A549 (cell line): Measurements from ENCODE around the gene MPPED2. TPM values are rescaled to one million over a fixed set of nuclear protein-coding genes. Genes with fewer than 3 reads are reported as not detected.

Experiments
- ATAC-seq, 2 experiments: fragments of 200-7000 bp in 1 of 2; fragments of >200 bp in 1 of 2; cut with Nextera tagmentation in 1 of 2; cut with Tn5 transposase in 1 of 2; 3 replicates each; pipeline versions ENCODE4 v1.8.0 to v1.9.1; 2018 to 2020; ENCODE audit warnings: mild to moderate bottlenecking in 1 of 2, moderate library complexity in 1 of 2
- CTCF ChIA-PET: fragments of 300-600 bp; sonication (Branson Sonifier 250); formaldehyde crosslinking; extraction: SDS; loops from one replicate; lab custom pipeline; 2021; ENCODE audit warnings: antibody characterized with exemption, inconsistent platforms; lab: Yijun Ruan, JAX
- POLR2A ChIA-PET: fragments of 350-600 bp; formaldehyde crosslinking; extraction: SDS; loops from one replicate; lab custom pipeline; 2021; ENCODE audit warnings: antibody characterized with exemption, inconsistent platforms; lab: Yijun Ruan, JAX
- DNase-seq, 2 experiments: peaks; one replicate each; pipeline versions ENCODE4 v3.0.0 to v3.0.0-alpha.2; 2011 to 2016; ENCODE audit warnings: low read depth in 1 of 2, low spot score in 1 of 2
- FAIRE-seq: peaks from 2 replicates; lab custom pipeline; 2011; peaks lifted over from hg19 to GRCh38; lab: Jason Lieb, UNC
- H3K27ac ChIP-seq, 2 experiments: fragments of >200 bp; sonication (Bioruptor Twin); formaldehyde crosslinking; 3 replicates each; pipeline ENCODE4 v1.5.1; 2016 to 2017
- H3K4me1 ChIP-seq: fragments of >200 bp; sonication (Bioruptor Twin); formaldehyde crosslinking; 3 replicates; pipeline ENCODE4 v1.6.1; 2016
- H3K4me2 ChIP-seq: fragments of >200 bp; sonication (Bioruptor Twin); formaldehyde crosslinking; 3 replicates; pipeline ENCODE4 v1.6.1; 2016
- H3K4me3 ChIP-seq: fragments of >200 bp; sonication (Bioruptor Twin); formaldehyde crosslinking; 3 replicates; pipeline ENCODE4 v1.5.1; 2016
- H3K9me3 ChIP-seq: fragments of >200 bp; sonication (Bioruptor Twin); formaldehyde crosslinking; 3 replicates; pipeline ENCODE4 v1.6.1; 2016
- BHLHE40 ChIP-seq: IDR thresholded peaks from 2 replicates; pipeline ENCODE4 v1.6.1; 2012; ENCODE audit warnings: low read depth, low read length, inconsistent platforms
- CBX2 ChIP-seq: fragments of 200-600 bp; sonication (generic); IDR thresholded peaks from 2 replicates; pipeline ENCODE4 v1.6.1; 2016; ENCODE audit warnings: low read depth, mild to moderate bottlenecking, borderline replicate concordance
- CEBPB ChIP-seq, 2 experiments: fragments of >200 bp in 1 of 2; sonication (Bioruptor Twin) in 1 of 2; formaldehyde crosslinking in 1 of 2; IDR thresholded peaks; 2 replicates each; pipeline ENCODE4 v1.6.1; 2012 to 2016
- CHD2 ChIP-seq: fragments of 150-350 bp; IDR thresholded peaks from 2 replicates; pipeline ENCODE4 v1.6.1; 2014; ENCODE audit warnings: low read length; ENCODE audit not compliant: partially characterized antibody
- FOSL2 ChIP-seq, 2 experiments: fragments of 450-650 bp in 1 of 2; fragments of >200 bp in 1 of 2; sonication (Bioruptor Twin) in 1 of 2; formaldehyde crosslinking; IDR thresholded peaks; 2 replicates each; pipeline versions ENCODE4 v1.5.0 to v1.6.1; 2016 to 2020; ENCODE audit warnings: mild to moderate bottlenecking in 1 of 2, moderate library complexity in 1 of 2
- FOXS1 ChIP-seq: fragments of 250-450 bp; sonication (Bioruptor Pico); IDR thresholded peaks from 2 replicates; pipeline ENCODE4 v1.5.0; 2020; ENCODE audit warnings: mild to moderate bottlenecking, moderate library complexity
- HDAC2 ChIP-seq: fragments of 200-600 bp; sonication (generic); IDR thresholded peaks from 2 replicates; pipeline ENCODE4 v1.6.1; 2016
- HOXA7 ChIP-seq: fragments of 250-450 bp; sonication (Bioruptor Pico); IDR thresholded peaks from 2 replicates; pipeline ENCODE4 v1.5.0; 2020; ENCODE audit warnings: mild to moderate bottlenecking, moderate library complexity
- JUN ChIP-seq, 2 experiments: fragments of >200 bp; sonication (Bioruptor Twin); formaldehyde crosslinking; IDR thresholded peaks; 2 replicates in 1 of 2; 3 replicates in 1 of 2; pipeline ENCODE4 v1.6.1; 2016 to 2017
- MYC ChIP-seq: IDR thresholded peaks from 2 replicates; pipeline ENCODE4 v1.6.1; 2012; ENCODE audit warnings: mild to moderate bottlenecking, inconsistent platforms, low read length, improper control_type of control experiment, borderline replicate concordance
- NR3C1 ChIP-seq: fragments of >200 bp; sonication (Bioruptor Twin); formaldehyde crosslinking; IDR thresholded peaks from 3 replicates; pipeline ENCODE4 v1.6.1; 2017
- PHF8 ChIP-seq: fragments of 200-600 bp; sonication (generic); IDR thresholded peaks from 2 replicates; pipeline ENCODE4 v1.6.1; 2016; ENCODE audit warnings: low read depth, mild to moderate bottlenecking, antibody characterized with exemption, moderate library complexity, borderline replicate concordance
- RAD21 ChIP-seq, 2 experiments: fragments of >200 bp in 1 of 2; sonication (Bioruptor Twin) in 1 of 2; formaldehyde crosslinking in 1 of 2; IDR thresholded peaks in 1 of 2; conservative IDR thresholded peaks in 1 of 2; 2 replicates in 1 of 2; 3 replicates in 1 of 2; pipeline ENCODE4 v1.6.1; 2012 to 2018; ENCODE audit warnings: inconsistent platforms in 1 of 2
- RFX5 ChIP-seq: fragments of 450-650 bp; IDR thresholded peaks from 2 replicates; pipeline ENCODE4 v1.7.1; 2014; ENCODE audit warnings: antibody characterized with exemption, mild to moderate bottlenecking, moderate library complexity
- RNF2 ChIP-seq: fragments of 200-600 bp; sonication (generic); IDR thresholded peaks from 2 replicates; pipeline ENCODE4 v1.6.1; 2016; ENCODE audit warnings: low read depth, mild to moderate bottlenecking, antibody characterized with exemption, moderate library complexity, borderline replicate concordance
- SMC3 ChIP-seq: fragments of >200 bp; sonication (Bioruptor Twin); formaldehyde crosslinking; IDR thresholded peaks from 3 replicates; pipeline ENCODE4 v1.6.1; 2018; ENCODE audit warnings: inconsistent platforms
- ZFP36 ChIP-seq: fragments of 450-650 bp; IDR thresholded peaks from 2 replicates; pipeline ENCODE4 v1.6.1; 2014; ENCODE audit warnings: borderline replicate concordance; ENCODE audit not compliant: partially characterized antibody
- WGBS: methylation state at CpG from one replicate; pipeline ENCODE4 v1.1.6; 2017; ENCODE audit errors: missing lambda C conversion rate; 5-methylcytosine and 5-hydroxymethylcytosine counted together
- polyA plus RNA-seq, 4 experiments: library from polyadenylated mRNA; depleted of rRNA in 3 of 4; stranded (reverse); fragments of >200 nt; fragmentation: RNase III in 1 of 4; extraction: RNeasy Plus Mini Kit Qiagen cat#74134 plus additional on column Dnase treatment in 1 of 4; gene quantifications; 2 replicates in 3 of 4; 3 replicates in 1 of 4; pipeline ENCODE4 v1.2.3, GENCODE V29; 2011 to 2017
- TF ChIP-seq, protein P1 (sequence below): fragments of 450-650 bp; IDR thresholded peaks from 2 replicates; pipeline ENCODE4 v1.6.1; 2014; ENCODE audit warnings: antibody characterized with exemption
- TF ChIP-seq, protein P2 (sequence below): fragments of 150-350 bp; IDR thresholded peaks from 2 replicates; pipeline ENCODE4 v1.6.1; 2014; ENCODE audit warnings: low read depth, mild to moderate bottlenecking, low read length
- TF ChIP-seq, protein P3 (sequence below): fragments of >200 bp; sonication (Bioruptor Twin); formaldehyde crosslinking; IDR thresholded peaks from 3 replicates; pipeline ENCODE4 v1.6.1; 2016
- TF ChIP-seq, protein P4 (sequence below): fragments of 200-600 bp; sonication (generic); IDR thresholded peaks from 2 replicates; pipeline ENCODE4 v1.6.1; 2016; ENCODE audit warnings: antibody characterized with exemption, mild to moderate bottlenecking, moderate library complexity
- TF ChIP-seq, protein P5 (sequence below): IDR thresholded peaks from 2 replicates; pipeline ENCODE4 v1.6.1; 2012
- TF ChIP-seq, protein P6 (sequence below): fragments of >200 bp; sonication (Bioruptor Twin); formaldehyde crosslinking; IDR thresholded peaks from 3 replicates; pipeline ENCODE4 v1.5.1; 2016

Gene MPPED2
- polyA plus RNA-seq, 2 of the 4 experiments (the other 2 are of a cell fraction), result not detected

DNA sequence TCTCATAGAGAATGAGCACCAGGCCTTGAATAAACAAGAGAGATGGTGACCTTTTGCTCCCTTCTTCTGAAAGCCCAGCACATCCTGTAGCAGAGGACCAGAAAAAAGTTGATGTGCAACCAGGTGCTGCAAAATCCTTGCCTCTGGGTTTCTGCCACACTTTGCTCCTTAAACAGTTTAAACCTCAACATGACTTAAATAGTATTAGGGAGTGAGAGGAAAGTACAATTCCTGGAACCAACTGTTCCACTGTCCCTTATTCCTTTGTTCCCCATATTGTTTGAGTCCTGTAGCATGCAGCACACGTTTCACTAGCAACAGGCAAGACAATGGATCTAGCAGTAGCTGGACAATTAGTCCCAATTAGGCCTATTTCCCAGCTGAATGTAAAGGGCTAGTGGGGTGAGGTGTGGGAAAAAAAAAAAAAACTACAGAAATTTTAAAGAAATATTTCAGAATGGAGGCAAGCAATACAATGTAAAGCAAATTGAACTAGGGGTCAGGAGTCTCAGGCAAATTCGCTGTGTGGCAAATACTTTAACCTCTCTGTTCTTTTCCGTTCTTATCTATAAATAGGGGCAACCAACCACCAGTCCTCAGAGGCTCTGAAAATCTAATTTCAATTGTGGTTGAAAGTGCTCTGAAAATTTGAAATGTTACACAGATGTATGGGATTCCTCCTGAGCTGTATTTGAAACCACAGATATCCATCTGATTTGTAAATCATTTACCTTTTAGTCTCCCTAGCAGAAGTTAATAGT, 6.6 kb downstream of the MPPED2 start (continued):
- TF ChIP-seq NR3C1, result no peak
- no peak for TF ChIP-seq HDAC2
- TF ChIP-seq RFX5, result no peak
- TF ChIP-seq ZFP36, result no peak
- TF ChIP-seq, protein P1, sequence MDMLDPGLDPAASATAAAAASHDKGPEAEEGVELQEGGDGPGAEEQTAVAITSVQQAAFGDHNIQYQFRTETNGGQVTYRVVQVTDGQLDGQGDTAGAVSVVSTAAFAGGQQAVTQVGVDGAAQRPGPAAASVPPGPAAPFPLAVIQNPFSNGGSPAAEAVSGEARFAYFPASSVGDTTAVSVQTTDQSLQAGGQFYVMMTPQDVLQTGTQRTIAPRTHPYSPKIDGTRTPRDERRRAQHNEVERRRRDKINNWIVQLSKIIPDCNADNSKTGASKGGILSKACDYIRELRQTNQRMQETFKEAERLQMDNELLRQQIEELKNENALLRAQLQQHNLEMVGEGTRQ, result no peak
- TF ChIP-seq PHF8, result no peak
- no peak for TF ChIP-seq BHLHE40
- no peak for TF ChIP-seq FOSL2 (IDR thresholded peaks at IDR 0.05)
- TF ChIP-seq FOSL2 (CRISPR knock-in tag; IDR thresholded peaks at IDR 0.05), result no peak
- TF ChIP-seq, protein P2, sequence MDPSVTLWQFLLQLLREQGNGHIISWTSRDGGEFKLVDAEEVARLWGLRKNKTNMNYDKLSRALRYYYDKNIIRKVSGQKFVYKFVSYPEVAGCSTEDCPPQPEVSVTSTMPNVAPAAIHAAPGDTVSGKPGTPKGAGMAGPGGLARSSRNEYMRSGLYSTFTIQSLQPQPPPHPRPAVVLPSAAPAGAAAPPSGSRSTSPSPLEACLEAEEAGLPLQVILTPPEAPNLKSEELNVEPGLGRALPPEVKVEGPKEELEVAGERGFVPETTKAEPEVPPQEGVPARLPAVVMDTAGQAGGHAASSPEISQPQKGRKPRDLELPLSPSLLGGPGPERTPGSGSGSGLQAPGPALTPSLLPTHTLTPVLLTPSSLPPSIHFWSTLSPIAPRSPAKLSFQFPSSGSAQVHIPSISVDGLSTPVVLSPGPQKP, result no peak

DNA sequence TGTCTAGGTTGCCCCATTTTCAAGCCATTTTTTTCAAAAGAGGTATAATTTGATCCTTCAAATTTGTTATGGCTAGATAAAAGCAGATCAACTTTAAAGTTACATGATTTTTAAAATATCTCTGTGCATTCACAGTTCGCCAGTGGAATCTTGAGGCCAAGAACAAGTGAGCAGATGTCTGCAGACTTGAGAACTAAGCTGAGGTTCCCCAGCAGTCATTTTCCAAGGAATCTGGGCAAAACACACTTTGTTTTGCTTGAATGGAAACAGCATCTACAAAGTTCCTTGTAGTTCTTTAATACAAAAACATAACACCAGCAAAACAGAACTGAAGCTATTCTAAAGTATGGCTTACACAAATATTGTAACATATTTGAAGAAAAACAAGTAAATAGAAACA, 7.7 kb downstream of the MPPED2 start:
- 10% methylated on average over 1 of the region's 1 CpG for WGBS
- H3K4me1 ChIP-seq, result no peaks in the 10 kb centered on the region
- CTCF ChIA-PET, result interaction anchor here (1.1 to 1.5 kb wide), 2 partner anchors 11 to 13 kb away, joined by 3 read pairs; no protein-coding TSS in a partner anchor
- ATAC-seq (no peak), DNase-seq (no peak), FAIRE-seq (no peak)
- TF ChIP-seq, protein P3, sequence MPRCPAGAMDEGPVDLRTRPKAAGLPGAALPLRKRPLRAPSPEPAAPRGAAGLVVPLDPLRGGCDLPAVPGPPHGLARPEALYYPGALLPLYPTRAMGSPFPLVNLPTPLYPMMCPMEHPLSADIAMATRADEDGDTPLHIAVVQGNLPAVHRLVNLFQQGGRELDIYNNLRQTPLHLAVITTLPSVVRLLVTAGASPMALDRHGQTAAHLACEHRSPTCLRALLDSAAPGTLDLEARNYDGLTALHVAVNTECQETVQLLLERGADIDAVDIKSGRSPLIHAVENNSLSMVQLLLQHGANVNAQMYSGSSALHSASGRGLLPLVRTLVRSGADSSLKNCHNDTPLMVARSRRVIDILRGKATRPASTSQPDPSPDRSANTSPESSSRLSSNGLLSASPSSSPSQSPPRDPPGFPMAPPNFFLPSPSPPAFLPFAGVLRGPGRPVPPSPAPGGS, result no peak
- TF ChIP-seq, protein P4, sequence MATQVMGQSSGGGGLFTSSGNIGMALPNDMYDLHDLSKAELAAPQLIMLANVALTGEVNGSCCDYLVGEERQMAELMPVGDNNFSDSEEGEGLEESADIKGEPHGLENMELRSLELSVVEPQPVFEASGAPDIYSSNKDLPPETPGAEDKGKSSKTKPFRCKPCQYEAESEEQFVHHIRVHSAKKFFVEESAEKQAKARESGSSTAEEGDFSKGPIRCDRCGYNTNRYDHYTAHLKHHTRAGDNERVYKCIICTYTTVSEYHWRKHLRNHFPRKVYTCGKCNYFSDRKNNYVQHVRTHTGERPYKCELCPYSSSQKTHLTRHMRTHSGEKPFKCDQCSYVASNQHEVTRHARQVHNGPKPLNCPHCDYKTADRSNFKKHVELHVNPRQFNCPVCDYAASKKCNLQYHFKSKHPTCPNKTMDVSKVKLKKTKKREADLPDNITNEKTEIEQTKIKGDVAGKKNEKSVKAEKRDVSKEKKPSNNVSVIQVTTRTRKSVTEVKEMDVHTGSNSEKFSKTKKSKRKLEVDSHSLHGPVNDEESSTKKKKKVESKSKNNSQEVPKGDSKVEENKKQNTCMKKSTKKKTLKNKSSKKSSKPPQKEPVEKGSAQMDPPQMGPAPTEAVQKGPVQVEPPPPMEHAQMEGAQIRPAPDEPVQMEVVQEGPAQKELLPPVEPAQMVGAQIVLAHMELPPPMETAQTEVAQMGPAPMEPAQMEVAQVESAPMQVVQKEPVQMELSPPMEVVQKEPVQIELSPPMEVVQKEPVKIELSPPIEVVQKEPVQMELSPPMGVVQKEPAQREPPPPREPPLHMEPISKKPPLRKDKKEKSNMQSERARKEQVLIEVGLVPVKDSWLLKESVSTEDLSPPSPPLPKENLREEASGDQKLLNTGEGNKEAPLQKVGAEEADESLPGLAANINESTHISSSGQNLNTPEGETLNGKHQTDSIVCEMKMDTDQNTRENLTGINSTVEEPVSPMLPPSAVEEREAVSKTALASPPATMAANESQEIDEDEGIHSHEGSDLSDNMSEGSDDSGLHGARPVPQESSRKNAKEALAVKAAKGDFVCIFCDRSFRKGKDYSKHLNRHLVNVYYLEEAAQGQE, result no peak
- TF ChIP-seq CHD2 (no peak), MYC (no peak), CBX2 (no peak), RNF2 (no peak), CEBPB (IDR thresholded peaks at IDR 0.05) (no peak), FOXS1 (CRISPR knock-in tag) (no peak), SMC3 (no peak), JUN (IDR thresholded peaks at IDR 0.05) (no peak), HOXA7 (CRISPR knock-in tag) (no peak), BHLHE40 (no peak), PHF8 (no peak), NR3C1 (no peak), RAD21 (conservative IDR thresholded peaks at IDR 0.05 in 1 of 2, IDR thresholded peaks at IDR 0.05 in 1 of 2) (no peak)
- TF ChIP-seq, protein P5, sequence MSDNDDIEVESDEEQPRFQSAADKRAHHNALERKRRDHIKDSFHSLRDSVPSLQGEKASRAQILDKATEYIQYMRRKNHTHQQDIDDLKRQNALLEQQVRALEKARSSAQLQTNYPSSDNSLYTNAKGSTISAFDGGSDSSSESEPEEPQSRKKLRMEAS, result no peak
- TF ChIP-seq, protein P6, sequence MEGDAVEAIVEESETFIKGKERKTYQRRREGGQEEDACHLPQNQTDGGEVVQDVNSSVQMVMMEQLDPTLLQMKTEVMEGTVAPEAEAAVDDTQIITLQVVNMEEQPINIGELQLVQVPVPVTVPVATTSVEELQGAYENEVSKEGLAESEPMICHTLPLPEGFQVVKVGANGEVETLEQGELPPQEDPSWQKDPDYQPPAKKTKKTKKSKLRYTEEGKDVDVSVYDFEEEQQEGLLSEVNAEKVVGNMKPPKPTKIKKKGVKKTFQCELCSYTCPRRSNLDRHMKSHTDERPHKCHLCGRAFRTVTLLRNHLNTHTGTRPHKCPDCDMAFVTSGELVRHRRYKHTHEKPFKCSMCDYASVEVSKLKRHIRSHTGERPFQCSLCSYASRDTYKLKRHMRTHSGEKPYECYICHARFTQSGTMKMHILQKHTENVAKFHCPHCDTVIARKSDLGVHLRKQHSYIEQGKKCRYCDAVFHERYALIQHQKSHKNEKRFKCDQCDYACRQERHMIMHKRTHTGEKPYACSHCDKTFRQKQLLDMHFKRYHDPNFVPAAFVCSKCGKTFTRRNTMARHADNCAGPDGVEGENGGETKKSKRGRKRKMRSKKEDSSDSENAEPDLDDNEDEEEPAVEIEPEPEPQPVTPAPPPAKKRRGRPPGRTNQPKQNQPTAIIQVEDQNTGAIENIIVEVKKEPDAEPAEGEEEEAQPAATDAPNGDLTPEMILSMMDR, result no peak
- H3K9me3 ChIP-seq, result no peaks in the 10 kb centered on the region
- POLR2A ChIA-PET, result no interaction called here
- no peak overlapping the region for H3K27ac ChIP-seq
- no peak overlapping the region for H3K4me3 ChIP-seq
- H3K4me2 ChIP-seq, result no peak overlapping the region
